Ishikawa (cell line): ENCODE measurements around the gene HRH1.

Experiments used
- CEBPB ChIP-seq: IDR thresholded peaks from 2 replicates; pipeline ENCODE4 v1.6.1; 2012
- CREB1 ChIP-seq: IDR thresholded peaks from 2 replicates; pipeline ENCODE4 v1.6.1; 2012; ENCODE audit warnings: low read depth
- EGR1 ChIP-seq: IDR thresholded peaks from 2 replicates; pipeline ENCODE4 v1.6.1; 2012
- FOXM1 ChIP-seq: IDR thresholded peaks from 2 replicates; pipeline ENCODE4 v1.6.1; 2012; ENCODE audit warnings: low read depth, borderline replicate concordance
- RAD21 ChIP-seq: IDR thresholded peaks from 2 replicates; pipeline ENCODE4 v1.6.1; 2012; ENCODE audit warnings: low read depth
- REST ChIP-seq: IDR thresholded peaks from 2 replicates; pipeline ENCODE4 v1.6.1; 2012; ENCODE audit warnings: low read depth, mild to moderate bottlenecking
- USF1 ChIP-seq: IDR thresholded peaks from 2 replicates; pipeline ENCODE4 v1.6.1; 2012
- YY1 ChIP-seq: IDR thresholded peaks from 2 replicates; pipeline ENCODE4 v1.6.1; 2012; ENCODE audit warnings: low read depth
- ZBTB7A ChIP-seq: IDR thresholded peaks from 2 replicates; pipeline ENCODE4 v1.6.1; 2012; ENCODE audit warnings: low read depth
- TF ChIP-seq, protein P1 (sequence below): IDR thresholded peaks from 2 replicates; pipeline ENCODE4 v1.6.1; 2012

DNA sequence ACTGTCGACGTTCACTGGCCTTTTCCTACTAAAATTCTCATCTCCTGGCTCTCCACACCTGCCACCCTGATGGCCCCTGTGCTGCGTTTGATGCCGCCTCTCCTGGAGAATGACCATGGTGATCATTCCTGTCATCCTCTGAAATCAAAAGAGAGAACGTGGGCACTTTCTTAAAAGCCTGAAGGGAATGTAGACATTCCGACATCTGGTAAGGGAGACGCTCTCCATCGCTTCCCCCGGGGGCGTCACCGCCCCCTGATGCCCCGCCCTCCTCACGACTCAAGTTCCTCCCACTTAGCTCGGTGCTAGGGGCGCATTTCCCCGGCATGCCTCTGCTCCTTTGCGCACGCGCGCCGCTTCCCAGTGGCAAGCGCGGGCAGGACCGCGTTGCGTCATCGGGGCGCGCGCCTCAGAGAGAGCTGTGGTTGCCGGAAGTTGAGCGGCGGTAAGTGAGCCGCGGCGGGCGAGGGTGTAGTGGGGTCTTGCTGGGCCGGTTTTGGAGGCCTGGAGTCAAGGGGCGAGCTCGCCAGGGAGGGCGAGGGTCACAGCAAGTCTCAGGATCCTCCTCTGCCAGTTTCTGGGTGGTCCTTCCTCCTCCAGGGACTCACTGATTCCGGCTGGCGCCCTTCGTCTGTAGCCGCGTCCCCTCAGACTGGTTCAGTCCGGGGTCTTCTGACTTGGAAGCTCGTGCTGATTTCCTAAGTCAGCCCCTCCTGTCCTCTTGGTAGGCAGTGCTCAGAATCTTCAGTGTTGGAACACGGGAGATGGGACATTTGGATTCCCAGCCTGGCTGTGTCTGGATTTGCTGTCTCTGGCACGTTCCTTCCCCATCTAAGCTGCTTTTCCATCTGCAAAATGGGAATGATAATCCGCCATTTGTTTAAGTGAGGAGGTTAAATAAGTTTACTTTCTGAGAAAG lies 118.0 kb downstream of the HRH1 start, which contains the start of gene ATG7:
- TF ChIP-seq USF1 (no peak), EGR1 (0 out of 2 replicates have a peak, but pooled peaks have one; percentile 14), RAD21 (no peak), YY1 (no peak), CREB1 (peak; percentile 93), FOXM1 (no peak), CEBPB (peak; percentile 86), REST (no peak), ZBTB7A (no peak)
- TF ChIP-seq, protein P1, sequence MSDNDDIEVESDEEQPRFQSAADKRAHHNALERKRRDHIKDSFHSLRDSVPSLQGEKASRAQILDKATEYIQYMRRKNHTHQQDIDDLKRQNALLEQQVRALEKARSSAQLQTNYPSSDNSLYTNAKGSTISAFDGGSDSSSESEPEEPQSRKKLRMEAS, result peak; percentile 58
